Liver (tissue), 9 donors: Measurements from ENCODE around the gene KANK4. TPM values are rescaled to one million over a fixed set of nuclear protein-coding genes. Genes with fewer than 3 reads are reported as not detected.

Experiments
- DNase-seq: peaks from one replicate; pipeline ENCODE4 v3.0.0-alpha.2; 2017; ENCODE audit warnings: low spot score
- H3K27ac ChIP-seq, 2 donors: one replicate each; pipeline ENCODE4 v1.7.0; 2013; ENCODE audit warnings: inconsistent platforms in 2 of 2, low read length in 2 of 2, control low read depth in 1 of 2, low read depth in 1 of 2, mild to moderate bottlenecking in 1 of 2
- H3K27me3 ChIP-seq, 4 donors: one replicate each; pipeline versions ENCODE4 v1.6.1 to v1.7.0; 2013; ENCODE audit warnings: low read length in 3 of 4, inconsistent platforms in 1 of 4, mild to moderate bottlenecking in 1 of 4, moderate library complexity in 1 of 4; ENCODE audit not compliant: control insufficient read depth in 4 of 4, insufficient read depth in 4 of 4
- H3K36me3 ChIP-seq, 4 donors: one replicate each; pipeline versions ENCODE4 v1.6.1 to v1.7.0; 2013; ENCODE audit warnings: low read length in 3 of 4, mild to moderate bottlenecking in 3 of 4, low read depth in 1 of 4, moderate library complexity in 1 of 4; ENCODE audit not compliant: control insufficient read depth in 4 of 4, insufficient read depth in 3 of 4
- H3K4me1 ChIP-seq, 4 donors: one replicate each; pipeline versions ENCODE4 v1.6.1 to v1.7.0; 2013; ENCODE audit warnings: low read length in 3 of 4, mild to moderate bottlenecking in 3 of 4, moderate library complexity in 1 of 4; ENCODE audit not compliant: control insufficient read depth in 4 of 4, insufficient read depth in 4 of 4
- H3K4me3 ChIP-seq, 3 donors: one replicate each; pipeline versions ENCODE4 v1.6.1 to v1.7.0; 2013; ENCODE audit warnings: low read length in 3 of 3, control low read depth in 1 of 3, low read depth in 1 of 3, mild to moderate bottlenecking in 1 of 3
- H3K9ac ChIP-seq, 2 donors: one replicate each; pipeline ENCODE4 v1.7.0; 2013; ENCODE audit warnings: low read length in 2 of 2, mild to moderate bottlenecking in 2 of 2, moderate library complexity in 2 of 2, control low read depth in 1 of 2, low read depth in 1 of 2
- H3K9me3 ChIP-seq, 4 donors: one replicate each; pipeline versions ENCODE4 v1.6.1 to v1.7.0; 2013; ENCODE audit warnings: low read length in 3 of 4; ENCODE audit not compliant: control insufficient read depth in 4 of 4
- ATF3 ChIP-seq: IDR thresholded peaks from 2 replicates; pipeline ENCODE4 v1.6.1; 2016; ENCODE audit warnings: antibody characterized with exemption
- CTCF ChIP-seq: fragments of 150-350 bp; IDR thresholded peaks from 2 replicates; pipeline ENCODE4 v1.5.1; 2017; ENCODE audit warnings: improper control_type of control experiment, low read depth, low read length; ENCODE audit not compliant: missing input control
- EGR1 ChIP-seq, 2 donors: IDR thresholded peaks; 2 replicates each; pipeline ENCODE4 v1.6.1; 2016 to 2018; ENCODE audit warnings: antibody characterized with exemption in 2 of 2, low read depth in 2 of 2
- FOXA1 ChIP-seq: IDR thresholded peaks from 2 replicates; pipeline ENCODE4 v1.6.1; 2016; ENCODE audit warnings: antibody characterized with exemption
- FOXA2 ChIP-seq: IDR thresholded peaks from 2 replicates; pipeline ENCODE4 v1.6.1; 2016; ENCODE audit warnings: antibody characterized with exemption
- GABPA ChIP-seq, 2 donors: IDR thresholded peaks in 1 of 2; conservative IDR thresholded peaks in 1 of 2; 2 replicates each; pipeline ENCODE4 v1.6.1; 2016; ENCODE audit warnings: antibody characterized with exemption in 2 of 2, mild to moderate bottlenecking in 1 of 2, moderate library complexity in 1 of 2
- HNF4A ChIP-seq, 2 donors: conservative IDR thresholded peaks; 2 replicates each; pipeline ENCODE4 v1.6.1; 2016; ENCODE audit warnings: antibody characterized with exemption in 2 of 2, mild to moderate bottlenecking in 2 of 2
- HNF4G ChIP-seq: IDR thresholded peaks from 2 replicates; pipeline ENCODE4 v1.6.1; 2016; ENCODE audit warnings: antibody characterized with exemption
- JUND ChIP-seq, 2 donors: IDR thresholded peaks; 2 replicates each; pipeline ENCODE4 v1.6.1; 2016; ENCODE audit warnings: antibody characterized with exemption in 2 of 2
- MAX ChIP-seq: IDR thresholded peaks from 2 replicates; pipeline ENCODE4 v1.6.1; 2016; ENCODE audit warnings: antibody characterized with exemption
- NR2F2 ChIP-seq: IDR thresholded peaks from 2 replicates; pipeline ENCODE4 v1.6.1; 2016; ENCODE audit warnings: antibody characterized with exemption
- RAD21 ChIP-seq, 2 donors: IDR thresholded peaks; 2 replicates each; pipeline ENCODE4 v1.6.1; 2016; ENCODE audit warnings: antibody characterized with exemption in 2 of 2, mild to moderate bottlenecking in 2 of 2
- REST ChIP-seq: IDR thresholded peaks from 2 replicates; pipeline ENCODE4 v1.6.1; 2016; ENCODE audit warnings: antibody characterized with exemption, mild to moderate bottlenecking
- RXRA ChIP-seq, 2 donors: IDR thresholded peaks; 2 replicates each; pipeline ENCODE4 v1.6.1; 2017 to 2018; ENCODE audit warnings: antibody characterized with exemption in 2 of 2, mild to moderate bottlenecking in 1 of 2
- SP1 ChIP-seq: IDR thresholded peaks from 2 replicates; pipeline ENCODE4 v1.6.1; 2018; ENCODE audit warnings: antibody characterized with exemption, mild to moderate bottlenecking
- TAF1 ChIP-seq: conservative IDR thresholded peaks from 2 replicates; pipeline ENCODE4 v1.6.1; 2016; ENCODE audit warnings: antibody characterized with exemption, mild to moderate bottlenecking
- YY1 ChIP-seq: IDR thresholded peaks from 2 replicates; pipeline ENCODE4 v1.6.1; 2016; ENCODE audit warnings: antibody characterized with exemption, mild to moderate bottlenecking
- ZBTB33 ChIP-seq: IDR thresholded peaks from 2 replicates; pipeline ENCODE4 v1.6.1; 2016; ENCODE audit warnings: antibody characterized with exemption
- WGBS: extraction: QIAGEN DNeasy Blood & Tissue Kit; methylation state at CpG from one replicate; pipeline ENCODE4 v1.1.7; 2013; 5-methylcytosine and 5-hydroxymethylcytosine counted together
- polyA plus RNA-seq, 2 donors: library from polyadenylated mRNA; stranded (reverse) in 1 of 2; unstranded in 1 of 2; fragments of 200-250 nt in 1 of 2; fragments of >200 nt in 1 of 2; fragmentation: Nextera tagmentation in 1 of 2; extraction: Ambion mirVana in 1 of 2; gene quantifications; one replicate each; pipeline versions ENCODE4 v1.2.1 to v1.2.3, GENCODE V29; 2013 to 2015
- total RNA-seq, 2 donors: library from RNA; depleted of rRNA; stranded (reverse); fragments of >200 nt; gene quantifications; one replicate each; pipeline ENCODE4 v1.2.3, GENCODE V29; 2014
- donor health status: healthy.
- donor health status: healthy.
- donor health status: healthy.
- donor health status: healthy.
- donor health status: healthy.

KANK4 gene
- total and polyA plus RNA-seq, 4 donors: 0.58 to 4.6 (median 1.1) TPM

GRCh38 chr1:62312698-62313097, 6.5 kb downstream of the KANK4 start:
- 55% methylated on average over 4 of the region's 4 CpGs for WGBS
- no peaks in the 10 kb centered on the region for H3K9me3 ChIP-seq

GRCh38 chr1:62311473-62311943, 7.7 kb downstream of the KANK4 start:
- WGBS: 87% methylated on average over 6 of the region's 6 CpGs

More at GRCh38 chr1:62312698-62313097, 6.5 kb downstream of the KANK4 start:
- Histone ChIP-seq H3K27me3 (no peaks in the 10 kb centered on the region), H3K27ac (no peak overlapping the region), H3K36me3 (no peaks in the 10 kb centered on the region), H3K4me3 (no peak overlapping the region), H3K9ac (no peak overlapping the region), H3K4me1 (no peaks in the 10 kb centered on the region)
- TF ChIP-seq HNF4A (conservative IDR thresholded peaks at IDR 0.05): no peak
- DNase-seq: no peak

GRCh38 chr1:62309906-62310305, 9.3 kb downstream of the KANK4 start:
- no peaks in the 10 kb centered on the region for H3K36me3 ChIP-seq
- no peaks in the 10 kb centered on the region for H3K4me1 ChIP-seq
- no peak overlapping the region for H3K9ac ChIP-seq
- no peak overlapping the region for H3K27ac ChIP-seq
- H3K9me3 ChIP-seq: no peaks in the 10 kb centered on the region
- H3K4me3 ChIP-seq: no peak overlapping the region
- DNase-seq: no peak
- WGBS: 89% methylated on average over 7 of the region's 7 CpGs
- H3K27me3 ChIP-seq: no peaks in the 10 kb centered on the region
- TF ChIP-seq GABPA (IDR thresholded peaks at IDR 0.05 in 1 of 2, conservative IDR thresholded peaks at IDR 0.05 in 1 of 2): no peak
- no peak for TF ChIP-seq YY1
- no peak for TF ChIP-seq ZBTB33
- no peak for TF ChIP-seq FOXA2
- no peak for TF ChIP-seq MAX
- no peak for TF ChIP-seq RAD21 (IDR thresholded peaks at IDR 0.05)
- TF ChIP-seq HNF4G: no peak
- TF ChIP-seq HNF4A (conservative IDR thresholded peaks at IDR 0.05): no peak
- TF ChIP-seq NR2F2: no peak
- no peak for TF ChIP-seq RXRA (IDR thresholded peaks at IDR 0.05)
- TF ChIP-seq EGR1 (IDR thresholded peaks at IDR 0.05; ENCODE audit: low read depth in 2 of 2): no peak
- TF ChIP-seq JUND (IDR thresholded peaks at IDR 0.05): no peak
- TF ChIP-seq FOXA1: no peak
- TF ChIP-seq REST: no peak
- no peak for TF ChIP-seq TAF1
- no peak for TF ChIP-seq SP1
- no peak for TF ChIP-seq ATF3

More at GRCh38 chr1:62311473-62311943, 7.7 kb downstream of the KANK4 start:
- no peak overlapping the region for H3K27ac ChIP-seq
- no peak for DNase-seq
- no peaks in the 10 kb centered on the region for H3K9me3 ChIP-seq
- H3K27me3 ChIP-seq: no peaks in the 10 kb centered on the region
- no peaks in the 10 kb centered on the region for H3K36me3 ChIP-seq
- no peak overlapping the region for H3K9ac ChIP-seq
- no peak overlapping the region for H3K4me3 ChIP-seq
- TF ChIP-seq EGR1 (IDR thresholded peaks at IDR 0.05; ENCODE audit: low read depth in 2 of 2): no peak
- TF ChIP-seq CTCF: no peak
- H3K4me1 ChIP-seq: no peaks in the 10 kb centered on the region
